ENCODE data around the gene PKHD1.

The PKHD1 gene

DNA sequence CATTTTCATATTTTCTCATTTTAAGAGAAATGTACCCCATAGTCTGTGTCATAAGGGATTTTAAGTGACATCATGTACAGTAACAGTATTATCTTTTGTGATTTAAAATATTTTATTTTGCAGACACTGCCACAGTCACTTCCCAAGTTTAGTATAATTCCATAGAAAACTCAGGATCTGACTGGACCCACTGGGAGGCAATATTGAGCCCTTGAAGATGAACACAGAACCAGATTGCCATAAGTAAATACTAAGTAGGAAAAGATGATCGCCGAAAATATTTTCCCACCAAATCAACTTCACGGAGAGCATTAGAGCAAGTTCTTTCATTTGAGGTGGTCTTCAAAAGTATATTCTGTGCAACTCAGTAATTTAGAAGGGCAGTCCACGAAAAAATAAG lies 17.6 kb upstream of the PKHD1 start:
- no peak for DNase-seq

GRCh38 chr6:52103623-52104022 lies 16.2 kb upstream of the PKHD1 start:
- no peak for DNase-seq

DNA sequence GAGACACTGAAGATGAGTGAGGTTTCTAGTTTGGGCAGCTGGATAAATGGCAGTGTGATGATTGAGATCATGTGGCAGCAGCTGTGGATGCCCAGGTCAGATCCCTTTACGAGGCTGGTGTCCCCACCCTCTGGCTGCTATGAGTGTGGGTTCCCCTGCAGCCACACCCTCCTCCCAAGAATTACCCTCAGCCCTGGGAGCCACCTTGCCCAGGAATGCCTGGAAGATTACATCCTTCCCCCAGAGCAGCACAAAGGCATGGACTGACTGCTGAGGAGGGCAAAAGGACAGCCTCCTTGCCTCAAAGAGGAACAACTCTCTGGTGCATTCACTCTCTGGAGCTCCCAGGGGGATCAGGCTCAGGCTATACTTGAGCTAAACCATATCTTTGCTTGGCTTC lies 15.0 kb upstream of the PKHD1 start:
- DNase-seq: no peak

DNA sequence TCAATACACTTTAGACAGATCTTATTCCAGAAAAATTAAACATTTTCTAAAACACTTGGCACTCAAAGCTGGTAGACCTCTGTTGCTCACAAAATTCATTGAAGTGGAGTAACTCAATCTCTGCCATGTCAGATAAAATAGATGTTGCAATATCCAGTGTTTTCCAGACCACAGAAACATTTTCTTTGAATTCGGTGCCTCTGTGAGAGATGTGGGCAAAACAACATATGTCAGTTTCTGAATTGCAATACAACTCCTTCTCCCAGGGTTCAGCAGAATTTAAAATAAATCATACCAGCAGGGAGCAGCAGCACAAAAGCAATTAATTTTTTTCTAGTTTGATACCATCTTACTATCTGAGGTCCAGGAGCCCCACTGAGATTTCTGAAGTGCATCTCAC lies 11.3 kb upstream of the PKHD1 start:
- no peak for DNase-seq

- peak in 1 of 2 experiments; percentile 13 for DNase-seq
These were observed 2.4 kb upstream of the PKHD1 start for GRCh38 chr6:52089758-52090348.

- DNase-seq: no peak
These were observed 672 bp downstream of the PKHD1 start for GRCh38 chr6:52086741-52087140.

DNA sequence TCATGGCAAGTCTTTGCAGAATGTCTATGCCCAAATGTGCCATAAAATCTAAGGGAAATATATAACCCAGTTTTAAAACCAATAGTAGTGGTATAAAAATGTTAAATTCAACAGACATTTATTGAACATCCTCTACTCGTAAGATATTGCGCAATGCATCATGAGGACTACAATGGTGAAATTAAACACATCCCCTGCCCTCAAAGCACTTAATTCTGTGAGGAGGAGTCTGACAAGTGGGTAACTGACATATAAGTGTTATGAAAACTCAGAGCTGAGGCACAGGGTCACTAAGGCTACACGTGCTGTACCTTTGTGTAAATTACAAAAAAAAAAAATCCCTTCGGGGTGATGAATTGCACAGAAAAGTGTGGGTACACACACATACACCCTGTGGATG lies 6.2 kb downstream of the PKHD1 start:
- DNase-seq: no peak

DNA sequence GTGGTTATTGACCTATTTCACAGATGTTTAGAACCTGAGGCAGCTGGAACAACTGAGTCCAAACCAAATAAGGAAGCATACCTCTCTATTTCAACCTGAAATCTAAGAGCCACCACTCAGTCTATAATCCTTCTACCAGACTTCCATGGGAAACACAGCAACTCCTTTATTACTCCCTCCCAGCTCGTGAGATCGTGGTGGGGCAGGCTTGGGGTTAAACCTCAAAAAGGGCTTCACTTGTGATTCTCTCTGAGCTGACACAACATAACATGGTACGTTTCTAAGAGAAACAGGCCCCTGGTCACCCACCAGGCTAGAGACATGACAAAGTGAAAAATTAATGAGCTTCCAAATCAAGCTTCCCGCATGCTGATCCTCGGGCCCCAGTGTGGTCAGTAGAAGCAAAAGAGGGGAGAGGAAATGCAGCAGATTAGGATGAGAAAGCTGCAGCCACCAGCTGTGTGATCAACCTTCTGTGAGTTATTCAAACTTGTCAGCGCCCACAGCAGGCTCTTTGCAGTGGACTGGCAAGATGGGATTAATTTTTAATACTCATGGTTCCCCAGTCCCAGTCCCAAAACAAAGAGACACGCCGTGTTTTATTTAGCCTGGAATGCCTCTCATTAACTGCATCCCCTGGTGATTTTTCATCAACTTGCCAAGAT lies 9.3 kb downstream of the PKHD1 start:
- DNase-seq: no peak

DNA sequence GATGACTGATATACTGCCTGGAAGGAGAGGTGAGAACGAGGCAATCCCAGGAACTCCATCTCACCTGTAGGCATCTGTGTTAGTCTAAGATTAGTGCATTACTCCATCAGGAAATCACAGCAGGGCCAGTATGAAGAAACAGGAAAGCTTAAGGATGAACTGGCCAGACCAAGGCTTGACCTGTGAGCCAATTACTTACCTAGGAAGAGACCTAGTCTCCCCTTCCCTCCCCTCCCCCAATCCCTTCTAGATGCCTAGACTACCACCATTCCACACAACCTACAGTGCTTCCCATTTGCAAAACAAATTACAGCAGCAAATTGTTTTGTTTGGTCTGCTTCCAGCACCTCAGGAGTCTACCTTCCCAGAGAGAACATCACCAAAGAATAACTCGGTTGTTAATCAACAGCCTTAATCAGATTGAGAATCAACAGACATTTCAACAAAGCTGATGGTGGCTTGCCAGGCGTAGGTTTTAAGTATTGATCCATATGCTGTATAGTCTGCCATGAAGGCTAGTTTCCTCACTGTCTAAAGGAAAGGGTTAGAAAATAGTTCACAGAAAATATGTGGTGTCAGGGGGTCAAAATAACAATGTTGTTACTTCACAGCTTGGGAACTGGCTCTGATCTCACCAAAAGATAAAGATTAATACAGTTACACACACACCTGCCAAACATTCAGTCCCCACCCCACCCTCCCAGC lies 10.1 kb downstream of the PKHD1 start:
- DNase-seq: no peak

DNA sequence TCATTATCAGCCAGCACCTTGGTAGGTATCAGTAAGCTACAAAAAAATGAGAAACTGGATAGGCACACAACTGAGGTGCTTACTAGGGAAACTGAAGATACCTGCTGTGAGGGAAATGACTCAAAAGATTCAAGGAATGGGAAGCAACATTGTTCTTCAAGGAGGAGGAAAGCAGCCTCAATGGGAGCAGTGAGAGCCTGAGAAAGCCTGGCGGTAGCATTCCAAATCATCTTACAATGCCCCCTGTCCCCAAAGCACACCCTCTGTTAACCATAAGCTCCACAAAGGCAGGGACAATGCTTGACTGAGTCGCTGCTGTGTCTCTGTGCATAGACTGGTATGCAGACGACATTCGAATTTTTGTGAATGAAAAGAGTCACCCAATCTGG lies 10.6 kb downstream of the PKHD1 start:
- DNase-seq: no peak

- no peak for DNase-seq
These were observed 12.7 kb downstream of the PKHD1 start for GRCh38 chr6:52074716-52075115.

- no peak for DNase-seq
These were observed 13.3 kb downstream of the PKHD1 start for GRCh38 chr6:52074155-52074554.

- no peak for DNase-seq
These were observed 21.8 kb downstream of the PKHD1 start for GRCh38 chr6:52065621-52066020.

- peak; percentile 95 to 99 for DNase-seq
These were observed 23.6 kb downstream of the PKHD1 start for GRCh38 chr6:52063584-52064344.

DNA sequence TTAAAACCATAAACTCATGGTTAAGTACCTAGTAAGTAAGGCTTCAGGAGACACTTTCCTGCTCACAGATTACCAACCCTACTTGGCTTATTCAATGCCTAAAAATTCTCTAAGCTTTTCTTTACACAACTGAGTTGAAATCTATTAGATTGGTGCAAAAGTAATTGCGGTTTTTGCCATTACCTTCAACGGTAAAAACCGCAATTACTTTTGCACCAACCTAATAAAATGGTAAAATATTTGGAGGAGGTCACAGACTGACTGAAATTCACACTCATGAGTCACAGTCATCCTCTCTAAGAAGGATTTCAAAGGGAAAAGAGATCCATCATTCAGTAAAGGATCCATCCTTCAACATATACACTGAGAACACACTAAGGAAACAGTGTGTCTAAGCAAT lies 25.9 kb downstream of the PKHD1 start:
- no peak for DNase-seq

DNA sequence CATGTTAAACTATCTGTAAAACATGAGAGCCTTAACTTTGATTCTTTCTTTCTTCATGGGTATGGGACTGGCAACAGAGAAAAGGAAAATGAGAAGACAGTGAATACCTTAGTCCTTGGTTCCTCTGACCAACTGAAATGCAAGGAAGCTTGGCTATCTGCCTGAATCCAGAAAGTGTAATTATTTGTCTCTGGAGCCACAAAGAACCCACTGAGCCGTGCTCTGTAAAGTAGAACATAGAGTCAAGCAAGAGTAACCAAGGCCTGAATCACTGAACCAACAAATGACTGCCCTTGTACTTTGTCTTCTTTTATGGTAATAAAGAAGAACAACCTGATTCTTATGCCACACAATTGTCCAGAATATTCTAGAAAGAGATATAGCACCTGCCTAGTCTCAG lies 27.6 kb downstream of the PKHD1 start:
- no peak for DNase-seq

DNA sequence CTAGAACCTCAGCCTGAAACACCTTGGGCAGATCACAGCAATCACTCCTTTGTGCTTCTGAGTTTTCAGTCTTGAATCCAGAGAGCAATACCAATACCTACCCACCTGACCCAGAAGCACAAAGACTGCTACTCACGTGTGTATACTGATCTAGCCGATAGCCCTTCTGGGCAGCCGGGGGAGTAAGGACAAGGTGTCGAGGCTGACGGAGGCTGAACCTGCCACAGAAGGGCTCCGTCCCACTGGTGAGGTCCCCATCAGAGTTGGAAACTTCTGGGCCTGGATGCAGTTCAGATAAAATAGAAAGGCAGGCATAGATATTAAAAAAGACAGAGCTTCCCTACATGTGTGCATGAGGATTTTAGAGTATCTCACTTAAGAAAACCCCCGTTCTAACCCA lies 32.0 kb downstream of the PKHD1 start:
- no peak for DNase-seq

GRCh38 chr6:52053038-52053695 lies 34.2 kb downstream of the PKHD1 start:
- DNase-seq: no peak

DNA sequence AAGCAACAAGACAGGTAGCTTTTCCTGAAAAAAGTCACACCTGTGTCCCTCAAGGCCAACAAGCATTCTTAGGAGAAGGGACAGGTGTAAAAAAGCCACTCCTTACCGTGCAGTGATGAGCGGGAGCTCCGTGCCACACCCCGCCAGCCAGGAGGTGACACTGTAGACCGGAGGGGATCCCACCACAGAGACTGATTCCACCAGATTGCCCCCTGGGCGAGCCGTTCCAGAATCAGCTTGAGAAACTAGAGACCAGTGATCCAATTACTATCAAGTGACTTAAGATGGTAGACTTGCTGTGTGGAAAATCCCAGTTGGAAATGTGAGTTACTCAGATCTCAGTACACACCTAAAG lies 37.4 kb downstream of the PKHD1 start:
- DNase-seq: no peak

DNA sequence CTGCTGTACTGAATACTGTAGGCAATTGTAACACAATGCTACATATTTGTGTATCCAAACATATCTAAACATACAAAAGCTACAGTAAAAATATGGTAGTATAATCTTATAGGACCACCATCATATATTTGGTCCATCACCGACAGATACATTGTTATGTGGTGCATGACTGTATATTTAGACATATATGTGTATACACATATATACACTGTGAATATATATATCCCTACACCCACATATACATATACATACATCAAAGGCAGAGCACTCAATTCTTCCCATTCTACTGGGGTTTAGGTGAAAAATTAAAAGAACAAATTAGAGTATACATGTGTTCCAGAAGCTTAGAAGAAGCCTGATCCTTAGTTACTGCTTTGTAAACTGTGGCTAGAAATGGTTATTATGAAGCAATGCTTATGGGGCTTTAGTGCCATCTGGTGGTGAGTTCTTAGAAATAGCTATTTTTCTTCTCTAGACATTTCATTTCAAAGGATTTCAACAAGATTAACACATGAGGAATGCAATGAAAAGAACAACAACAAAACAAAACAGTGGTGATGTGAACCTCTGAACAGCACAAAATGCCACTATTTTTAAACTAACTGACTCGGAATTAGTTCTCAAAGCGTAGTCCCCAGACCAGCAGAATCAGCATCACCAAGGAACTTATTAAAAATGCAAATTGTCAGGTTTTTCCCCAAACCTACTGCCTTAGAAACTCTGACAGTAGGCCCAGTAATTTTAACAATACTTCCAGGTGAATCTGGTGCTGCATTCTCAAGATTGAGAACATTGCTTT lies 38.0 kb downstream of the PKHD1 start:
- peak; percentile 73 to 81 for DNase-seq

DNA sequence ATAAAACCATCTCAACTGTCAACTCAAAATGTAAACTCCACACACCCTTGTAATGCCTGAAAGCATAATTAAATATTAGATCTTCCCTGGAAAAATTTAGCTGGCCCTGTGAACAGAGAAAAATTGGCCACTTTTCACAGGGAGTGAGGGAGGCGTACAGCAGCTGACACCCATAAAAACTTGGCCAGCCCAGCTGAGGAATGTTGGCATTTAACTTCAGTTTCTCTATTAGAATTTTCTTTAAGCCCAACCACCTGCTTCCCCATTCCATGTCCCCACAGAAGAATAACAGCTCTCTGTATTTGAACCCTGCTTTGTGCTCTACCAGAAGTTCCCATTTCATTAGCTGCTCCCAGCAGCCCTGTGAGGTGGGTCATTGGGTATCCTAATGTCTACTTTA lies 41.0 kb downstream of the PKHD1 start:
- DNase-seq: no peak

DNA sequence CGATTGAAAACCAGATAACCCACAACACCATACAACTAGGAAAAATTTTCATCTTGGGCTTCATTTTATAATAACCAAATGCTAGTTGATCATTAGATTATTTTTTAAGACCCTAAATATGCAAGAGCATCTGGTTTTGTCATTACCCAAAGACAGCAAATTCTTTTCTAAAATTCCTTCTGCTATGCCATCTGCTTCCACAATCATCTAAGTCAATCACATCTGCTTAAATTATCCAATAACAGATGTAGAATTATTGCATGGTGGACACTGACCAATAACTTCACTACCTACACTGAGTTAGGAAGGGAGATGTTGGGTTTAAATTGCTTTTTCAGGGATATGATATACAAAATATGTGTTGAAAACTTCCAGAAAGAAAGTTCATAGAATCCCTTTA lies 41.9 kb downstream of the PKHD1 start:
- no peak for DNase-seq
